GM18870 (cell line): ENCODE data around the gene PDK2.
A peak's percentile ranks its signal among the peaks of the same experiment; 100 is the strongest.

Experiments
- ATAC-seq: cut with Tn5 transposase; IDR thresholded peaks from one replicate; pipeline ENCODE4 v1.9.1; 2021; ENCODE audit warnings: moderate library complexity; ENCODE audit not compliant: unreplicated experiment

The PDK2 gene

GRCh38 chr17:50148226-50149090, 53.3 kb downstream of the PDK2 start:
- ATAC-seq = peak; percentile 39

- no peak for ATAC-seq
Measured at GRCh38 chr17:50149091-50149416, 53.9 kb downstream of the PDK2 start.

- no peak for ATAC-seq
Measured at GRCh38 chr17:50149417-50150353, 54.5 kb downstream of the PDK2 start.

- ATAC-seq = no peak
Measured at GRCh38 chr17:50150354-50151040, 55.3 kb downstream of the PDK2 start, which contains the start of gene PPP1R9B. Gene PPP1R9B, minus strand, starts transcription at chr17:50150677. Its CDS starts 164 bp downstream, at chr17:50150513.

- ATAC-seq = no peak
Measured at GRCh38 chr17:50151041-50151936, 56.1 kb downstream of the PDK2 start.

- no peak for ATAC-seq
Measured at GRCh38 chr17:50151937-50152547, 56.9 kb downstream of the PDK2 start.

- ATAC-seq = no peak
Measured at GRCh38 chr17:50152736-50153135, 57.6 kb downstream of the PDK2 start.

- ATAC-seq = no peak
Measured at GRCh38 chr17:50153650-50154575, 58.8 kb downstream of the PDK2 start.

GRCh38 chr17:50154604-50155003, 59.5 kb downstream of the PDK2 start:
- no peak for ATAC-seq

- ATAC-seq = no peak
Measured at GRCh38 chr17:50155115-50155819, 60.1 kb downstream of the PDK2 start.

GRCh38 chr17:50157891-50158290, 62.7 kb downstream of the PDK2 start:
- no peak for ATAC-seq

- ATAC-seq = peak; percentile 46
Measured at GRCh38 chr17:50161023-50161910, 66.1 kb downstream of the PDK2 start.
